GM18909 (cell line): ENCODE measurements around the gene TMEM147.
A peak's percentile ranks its signal among the peaks of the same experiment; 100 is the strongest.

Experiments used
- ATAC-seq: cut with Tn5 transposase; IDR thresholded peaks from one replicate; pipeline ENCODE4 v1.9.1; 2021; ENCODE audit warnings: mild to moderate bottlenecking; ENCODE audit not compliant: unreplicated experiment, poor library complexity

The TMEM147 gene

GRCh38 chr19:35545001-35545854, at the start of gene TMEM147:
Gene TMEM147 (plus strand): TSS chr19:35545626. CDS start chr19:35545740, 114 bp downstream.
- peak; percentile 81 for ATAC-seq

- no peak for ATAC-seq
Observed at GRCh38 chr19:35497406-35497805, 48.0 kb upstream of the TMEM147 start.

GRCh38 chr19:35498220-35498619, 47.2 kb upstream of the TMEM147 start:
- ATAC-seq, result no peak

GRCh38 chr19:35498984-35499527, 46.4 kb upstream of the TMEM147 start:
- ATAC-seq, result no peak

GRCh38 chr19:35500611-35501010, 44.8 kb upstream of the TMEM147 start:
- no peak for ATAC-seq

GRCh38 chr19:35501684-35502083, 43.7 kb upstream of the TMEM147 start:
- ATAC-seq, result no peak

GRCh38 chr19:35502751-35503150, 42.7 kb upstream of the TMEM147 start:
- ATAC-seq, result no peak

GRCh38 chr19:35506011-35506410, 39.4 kb upstream of the TMEM147 start:
- ATAC-seq, result no peak

- ATAC-seq, result no peak
Observed at GRCh38 chr19:35507561-35507960, 37.9 kb upstream of the TMEM147 start.

- no peak for ATAC-seq
Observed at GRCh38 chr19:35508129-35508528, 37.3 kb upstream of the TMEM147 start.

- no peak for ATAC-seq
Observed at GRCh38 chr19:35509018-35509652, 36.3 kb upstream of the TMEM147 start.

GRCh38 chr19:35509861-35510625, 35.4 kb upstream of the TMEM147 start:
- peak; percentile 64 for ATAC-seq

- ATAC-seq, result no peak
Observed at GRCh38 chr19:35510626-35510964, 34.8 kb upstream of the TMEM147 start.

GRCh38 chr19:35511337-35511736, 34.1 kb upstream of the TMEM147 start:
- no peak for ATAC-seq

GRCh38 chr19:35512831-35513627, 32.4 kb upstream of the TMEM147 start:
- ATAC-seq, result no peak

- no peak for ATAC-seq
Observed at GRCh38 chr19:35513628-35514281, 31.7 kb upstream of the TMEM147 start, which contains the start of gene DMKN. Gene DMKN (minus strand): TSS chr19:35513649. CDS start chr19:35513475, 174 bp downstream.

GRCh38 chr19:35514282-35514809, 31.1 kb upstream of the TMEM147 start:
- ATAC-seq, result no peak

GRCh38 chr19:35516310-35516709, 29.1 kb upstream of the TMEM147 start:
- ATAC-seq, result no peak

- ATAC-seq, result no peak
Observed at GRCh38 chr19:35517342-35517741, 28.1 kb upstream of the TMEM147 start.
